Nephron (organoid): ENCODE results near the gene C1orf115.
A peak's percentile ranks its signal among the peaks of the same experiment; 100 is the strongest.

Experiments used
- H3K27ac Mint-ChIP-seq, 3 experiments: 2 replicates each; pipeline ENCODE4 v1.8.0; 2020; ENCODE audit warnings: mixed read lengths in 3 of 3, mild to moderate bottlenecking in 2 of 3, moderate library complexity in 1 of 3
- H3K27me3 Mint-ChIP-seq: 2 replicates; pipeline ENCODE4 v1.8.0; 2021; ENCODE audit warnings: low read depth, mild to moderate bottlenecking, moderate library complexity, mixed read lengths
- H3K36me3 Mint-ChIP-seq: 2 replicates; pipeline ENCODE4 v1.8.0; 2020; ENCODE audit warnings: low read depth, mixed read lengths
- H3K4me1 Mint-ChIP-seq: 2 replicates; pipeline ENCODE4 v1.8.0; 2020; ENCODE audit warnings: mixed read lengths
- H3K4me3 Mint-ChIP-seq, 3 experiments: 2 replicates each; pipeline ENCODE4 v1.8.0; 2020; ENCODE audit warnings: mild to moderate bottlenecking in 3 of 3, mixed read lengths in 3 of 3, moderate library complexity in 2 of 3
- H3K9me3 Mint-ChIP-seq: 2 replicates; pipeline ENCODE4 v1.8.0; 2020; ENCODE audit warnings: mixed read lengths
- CTCF ChIP-seq, 3 experiments: fragments of 200-600 bp; sonication (generic); IDR thresholded peaks; one replicate each; pipeline ENCODE4 v1.5.0; 2021; ENCODE audit warnings: antibody characterized with exemption in 3 of 3; ENCODE audit not compliant: unreplicated experiment in 3 of 3

C1orf115 gene

GRCh38 chr1:220726634-220727033 is 36.5 kb downstream of the C1orf115 start:
- Mint-ChIP-seq H3K9me3 (no peaks in the 10 kb centered on the region), H3K27ac (no peak overlapping the region)
- no peak for TF ChIP-seq CTCF (IDR thresholded peaks at IDR 0.05; ENCODE audit: unreplicated experiment in 3 of 3)

DNA sequence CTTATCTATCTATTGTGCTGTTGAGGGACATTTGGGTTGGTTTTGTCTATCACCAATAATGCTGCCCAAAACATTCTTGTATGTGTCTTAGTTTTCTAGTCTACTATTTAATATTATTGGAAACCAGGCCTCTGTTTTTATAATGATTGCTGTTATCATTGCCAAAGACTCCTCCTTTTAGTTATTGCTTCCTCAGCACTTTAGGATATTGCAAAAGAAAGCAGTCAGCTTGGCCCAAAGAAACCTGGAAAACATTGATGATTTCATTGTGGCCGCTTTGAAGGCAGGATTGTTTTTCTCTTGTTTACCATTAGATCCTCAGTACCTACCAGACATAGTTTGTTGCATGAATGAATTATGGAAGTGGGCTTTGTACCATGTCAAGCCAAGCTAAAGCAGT is 37.4 kb downstream of the C1orf115 start:
- H3K4me3 Mint-ChIP-seq = no peak overlapping the region
- H3K36me3 Mint-ChIP-seq = no peaks in the 10 kb centered on the region

More at GRCh38 chr1:220726634-220727033, 36.5 kb downstream of the C1orf115 start:
- Mint-ChIP-seq H3K27me3 (no peaks in the 10 kb centered on the region), H3K4me3 (no peak overlapping the region), H3K4me1 (no peaks in the 10 kb centered on the region), H3K36me3 (no peaks in the 10 kb centered on the region)

GRCh38 chr1:220730486-220730885 is 40.3 kb downstream of the C1orf115 start:
- Mint-ChIP-seq H3K27ac (no peak overlapping the region), H3K36me3 (no peaks in the 10 kb centered on the region), H3K4me1 (peaks cover 10% of the 10 kb centered on the region), H3K4me3 (no peak overlapping the region), H3K9me3 (no peaks in the 10 kb centered on the region), H3K27me3 (no peaks in the 10 kb centered on the region)
- no peak for TF ChIP-seq CTCF (IDR thresholded peaks at IDR 0.05; ENCODE audit: unreplicated experiment in 3 of 3)

More for the DNA sequence above, 37.4 kb downstream of the C1orf115 start:
- no peak overlapping the region for H3K27ac Mint-ChIP-seq
- no peak for TF ChIP-seq CTCF (IDR thresholded peaks at IDR 0.05; ENCODE audit: unreplicated experiment in 3 of 3)
- H3K9me3 Mint-ChIP-seq = no peaks in the 10 kb centered on the region
- H3K4me1 Mint-ChIP-seq = no peaks in the 10 kb centered on the region
- no peaks in the 10 kb centered on the region for H3K27me3 Mint-ChIP-seq

DNA sequence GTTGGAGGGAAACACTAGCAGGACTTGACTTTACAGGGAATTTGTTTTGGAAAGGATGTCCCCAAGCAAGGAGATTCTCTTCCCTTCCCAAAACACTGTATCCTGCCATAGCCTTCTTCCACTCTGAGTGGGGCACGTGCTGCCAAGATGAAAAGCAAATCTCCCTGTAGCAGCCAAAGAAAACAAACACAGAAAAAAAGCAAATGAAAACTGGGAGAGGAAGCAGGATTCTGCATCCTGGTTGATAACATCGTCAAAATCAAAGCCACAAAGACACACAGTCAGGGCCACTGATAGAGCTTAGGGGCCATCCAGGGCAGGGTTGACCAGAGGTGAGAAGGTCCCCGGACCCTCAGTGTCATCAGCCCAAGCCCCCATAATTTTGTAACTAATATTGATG is 42.0 kb downstream of the C1orf115 start:
- Mint-ChIP-seq H3K27ac (peak overlapping the region in 1 of 3 experiments; percentile 17), H3K36me3 (no peaks in the 10 kb centered on the region), H3K9me3 (no peaks in the 10 kb centered on the region), H3K27me3 (no peaks in the 10 kb centered on the region), H3K4me3 (no peak overlapping the region), H3K4me1 (peaks cover 10% of the 10 kb centered on the region)
- TF ChIP-seq CTCF (IDR thresholded peaks at IDR 0.05; ENCODE audit: unreplicated experiment in 3 of 3) = no peak

DNA sequence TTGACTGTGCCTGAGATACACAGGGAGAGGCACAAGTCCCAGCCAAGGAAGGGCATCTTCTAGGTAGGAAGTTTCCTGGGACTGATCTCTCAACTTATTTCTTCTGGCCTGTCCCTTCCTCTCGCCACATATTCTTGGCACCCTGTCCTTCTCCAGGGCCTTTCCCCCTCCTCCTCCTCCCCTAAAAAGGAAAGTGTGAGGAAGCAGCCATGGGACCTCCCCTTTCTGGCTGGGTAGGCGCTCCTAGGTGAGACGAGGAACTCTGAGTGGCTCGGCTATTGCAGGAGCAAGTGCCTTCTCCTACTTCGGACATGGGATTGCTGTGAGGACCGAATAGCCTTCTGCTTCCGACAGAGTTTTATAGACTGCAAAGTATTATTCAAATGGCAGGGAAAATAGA is 42.5 kb downstream of the C1orf115 start:
- Mint-ChIP-seq H3K27me3 (peaks cover 3% of the 10 kb centered on the region), H3K4me1 (peaks cover 10% of the 10 kb centered on the region), H3K9me3 (no peaks in the 10 kb centered on the region), H3K4me3 (no peak overlapping the region), H3K27ac (peak overlapping the region in 1 of 3 experiments; percentile 46), H3K36me3 (no peaks in the 10 kb centered on the region)
- no peak for TF ChIP-seq CTCF (IDR thresholded peaks at IDR 0.05; ENCODE audit: unreplicated experiment in 3 of 3)

GRCh38 chr1:220733086-220733601 is 43.0 kb downstream of the C1orf115 start:
- no peaks in the 10 kb centered on the region for H3K36me3 Mint-ChIP-seq
- H3K9me3 Mint-ChIP-seq = no peaks in the 10 kb centered on the region
- peak overlapping the region in 2 of 3 experiments; percentile 47 to 49 for H3K4me3 Mint-ChIP-seq
- H3K4me1 Mint-ChIP-seq = peaks cover 10% of the 10 kb centered on the region
- peak overlapping the region in 2 of 3 experiments; percentile 46 to 64 for H3K27ac Mint-ChIP-seq
- peaks cover 4% of the 10 kb centered on the region for H3K27me3 Mint-ChIP-seq
- TF ChIP-seq CTCF (IDR thresholded peaks at IDR 0.05; ENCODE audit: unreplicated experiment in 3 of 3) = peak; percentile 72 to 77 (median 72)
